ENCODE data around the gene GPX4.

DNA sequence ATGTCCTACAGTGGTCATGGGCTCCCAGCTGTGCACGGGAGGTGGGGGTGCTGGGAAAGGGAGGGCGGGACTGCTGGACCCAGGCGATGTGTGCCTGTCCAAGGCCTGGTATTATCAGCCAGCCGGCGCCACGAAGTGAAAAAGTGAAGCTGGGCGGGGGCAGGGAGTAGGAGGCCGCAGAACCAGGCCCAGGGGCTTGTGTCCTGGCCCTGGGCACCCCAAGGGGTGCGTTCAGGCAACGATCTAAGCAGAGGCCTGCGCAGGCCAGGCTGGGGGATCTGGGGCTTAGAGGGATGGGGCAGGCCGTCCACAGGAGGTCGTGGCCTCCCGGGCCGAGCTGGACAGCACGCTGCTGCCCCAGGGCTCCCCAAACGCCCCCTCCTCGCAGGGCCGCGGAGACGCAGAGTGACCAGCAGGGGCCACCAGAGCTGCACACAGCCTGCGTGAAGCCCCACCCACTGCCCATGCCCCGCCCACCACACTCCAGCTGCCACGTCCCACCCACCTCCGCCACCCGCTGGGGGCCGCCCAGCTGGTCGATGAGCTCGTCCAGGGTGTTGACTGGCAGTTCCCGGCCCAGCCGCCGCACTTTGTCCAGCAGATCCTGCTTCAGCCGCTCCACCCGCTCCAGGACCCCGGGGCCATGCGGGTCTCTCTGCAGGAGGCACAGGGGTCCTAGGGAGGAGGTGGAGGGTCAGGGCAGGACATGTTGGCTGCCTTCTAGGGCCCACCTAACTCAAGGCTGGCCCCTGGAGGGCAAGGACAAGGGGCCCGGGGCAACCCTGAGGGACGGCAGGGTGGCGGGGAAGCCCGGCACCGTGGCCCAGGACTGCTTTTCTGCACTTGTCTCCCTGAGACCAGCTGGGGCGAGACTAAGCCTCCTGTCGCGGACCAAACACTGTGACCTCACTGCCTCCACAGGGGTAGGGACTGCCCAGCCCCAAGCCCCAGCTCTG, 9.5 kb downstream of the GPX4 start:
- TF ChIP-seq, protein P1, sequence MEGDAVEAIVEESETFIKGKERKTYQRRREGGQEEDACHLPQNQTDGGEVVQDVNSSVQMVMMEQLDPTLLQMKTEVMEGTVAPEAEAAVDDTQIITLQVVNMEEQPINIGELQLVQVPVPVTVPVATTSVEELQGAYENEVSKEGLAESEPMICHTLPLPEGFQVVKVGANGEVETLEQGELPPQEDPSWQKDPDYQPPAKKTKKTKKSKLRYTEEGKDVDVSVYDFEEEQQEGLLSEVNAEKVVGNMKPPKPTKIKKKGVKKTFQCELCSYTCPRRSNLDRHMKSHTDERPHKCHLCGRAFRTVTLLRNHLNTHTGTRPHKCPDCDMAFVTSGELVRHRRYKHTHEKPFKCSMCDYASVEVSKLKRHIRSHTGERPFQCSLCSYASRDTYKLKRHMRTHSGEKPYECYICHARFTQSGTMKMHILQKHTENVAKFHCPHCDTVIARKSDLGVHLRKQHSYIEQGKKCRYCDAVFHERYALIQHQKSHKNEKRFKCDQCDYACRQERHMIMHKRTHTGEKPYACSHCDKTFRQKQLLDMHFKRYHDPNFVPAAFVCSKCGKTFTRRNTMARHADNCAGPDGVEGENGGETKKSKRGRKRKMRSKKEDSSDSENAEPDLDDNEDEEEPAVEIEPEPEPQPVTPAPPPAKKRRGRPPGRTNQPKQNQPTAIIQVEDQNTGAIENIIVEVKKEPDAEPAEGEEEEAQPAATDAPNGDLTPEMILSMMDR (IDR thresholded peaks at IDR 0.05; ENCODE audit: low read length), result peak; percentile 78
- TF ChIP-seq EZH2 (IDR thresholded peaks at IDR 0.05; ENCODE audit: borderline replicate concordance, low read length), result no peak

Measured in OCI-LY1 (cell line).